Astrocyte (in vitro differentiated cells and primary cell): ENCODE results near the gene UBA52. TPM values are rescaled to one million over a fixed set of nuclear protein-coding genes. Genes with fewer than 3 reads are reported as not detected.

Experiments used
- DNase-seq: peaks from one replicate; pipeline ENCODE4 v3.0.0-alpha.2; 2010; ENCODE audit warnings: low read depth
- FAIRE-seq: peaks from 2 replicates; lab custom pipeline; 2011; peaks lifted over from hg19 to GRCh38; lab: Jason Lieb, UNC
- H2AFZ ChIP-seq: 2 replicates; pipeline ENCODE4 v1.6.0; 2012; ENCODE audit warnings: low read depth, low read length, inconsistent platforms
- H3K27ac ChIP-seq: 2 replicates; pipeline ENCODE4 v1.5.1; 2011; ENCODE audit warnings: low read depth, low read length, inconsistent platforms
- H3K27me3 ChIP-seq: 2 replicates; pipeline ENCODE4 v1.6.0; 2011; ENCODE audit warnings: low read length, inconsistent platforms; ENCODE audit not compliant: insufficient read depth
- H3K36me3 ChIP-seq: 2 replicates; pipeline ENCODE4 v1.5.1; 2011; ENCODE audit warnings: low read length, inconsistent platforms; ENCODE audit not compliant: insufficient read depth
- H3K4me1 ChIP-seq: 2 replicates; pipeline ENCODE4 v1.5.1; 2011; ENCODE audit warnings: low read length, inconsistent platforms; ENCODE audit not compliant: insufficient read depth
- H3K4me2 ChIP-seq: 2 replicates; pipeline ENCODE4 v1.6.0; 2012; ENCODE audit warnings: low read length, inconsistent platforms
- H3K4me3 ChIP-seq: 2 replicates; pipeline ENCODE4 v1.5.1; 2011; ENCODE audit warnings: low read depth, mild to moderate bottlenecking, low read length, inconsistent platforms; ENCODE audit not compliant: insufficient read depth
- H3K79me2 ChIP-seq: 2 replicates; pipeline ENCODE4 v1.6.0; 2012; ENCODE audit warnings: mild to moderate bottlenecking, low read length, inconsistent platforms; ENCODE audit not compliant: insufficient read depth
- H3K9ac ChIP-seq: 2 replicates; pipeline ENCODE4 v1.6.0; 2012; ENCODE audit warnings: mild to moderate bottlenecking, low read length, inconsistent platforms
- H3K9me3 ChIP-seq: 2 replicates; pipeline ENCODE4 v1.5.1; 2012; ENCODE audit warnings: low read depth, mild to moderate bottlenecking, low read length, inconsistent platforms; ENCODE audit not compliant: insufficient read depth
- H4K20me1 ChIP-seq: 2 replicates; pipeline ENCODE4 v1.6.0; 2012; ENCODE audit warnings: low read length, inconsistent platforms; ENCODE audit not compliant: insufficient read depth
- H3K27ac Mint-ChIP-seq: one replicate; pipeline ENCODE4 v1.8.0; 2021; ENCODE audit warnings: mild to moderate bottlenecking, mixed read lengths; ENCODE audit not compliant: unreplicated experiment
- H3K27me3 Mint-ChIP-seq: one replicate; pipeline ENCODE4 v1.8.0; 2021; ENCODE audit warnings: low read depth, mixed read lengths; ENCODE audit not compliant: unreplicated experiment
- H3K36me3 Mint-ChIP-seq: one replicate; pipeline ENCODE4 v1.8.0; 2021; ENCODE audit warnings: low read depth, mixed read lengths; ENCODE audit not compliant: unreplicated experiment
- H3K4me1 Mint-ChIP-seq: one replicate; pipeline ENCODE4 v1.8.0; 2021; ENCODE audit warnings: low read depth, mixed read lengths; ENCODE audit not compliant: unreplicated experiment
- H3K4me3 Mint-ChIP-seq: one replicate; pipeline ENCODE4 v1.8.0; 2021; ENCODE audit warnings: mild to moderate bottlenecking, moderate library complexity, mixed read lengths; ENCODE audit not compliant: unreplicated experiment
- H3K9me3 Mint-ChIP-seq: one replicate; pipeline ENCODE4 v1.8.0; 2021; ENCODE audit warnings: mild to moderate bottlenecking, mixed read lengths; ENCODE audit not compliant: unreplicated experiment
- CTCF ChIP-seq: IDR thresholded peaks from 2 replicates; pipeline ENCODE4 v1.5.1; 2011; ENCODE audit warnings: low read depth, mild to moderate bottlenecking, inconsistent platforms, low read length, moderate library complexity; ENCODE audit not compliant: insufficient read depth
- EZH2 ChIP-seq: IDR thresholded peaks from 2 replicates; pipeline ENCODE4 v1.6.1; 2012; ENCODE audit warnings: mild to moderate bottlenecking, low read length, inconsistent platforms; ENCODE audit not compliant: insufficient read depth
- total RNA-seq: library from RNA; stranded (reverse); gene quantifications from 2 replicates; pipeline ENCODE4 v1.2.1, GENCODE V29; 2021

The UBA52 gene
- total RNA-seq, 1 donor from 2014 or later: 1,287 TPM

- Histone ChIP-seq H3K27ac (no peak overlapping the region), H3K4me1 (peaks cover 9% of the 10 kb centered on the region), H2AFZ (no peak overlapping the region), H3K9me3 (no peaks in the 10 kb centered on the region), H3K4me3 (no peak overlapping the region), H3K4me2 (peak overlapping the region; percentile 14), H3K79me2 (no peaks in the 10 kb centered on the region), H3K36me3 (no peaks in the 10 kb centered on the region), H3K9ac (no peak overlapping the region), H4K20me1 (peaks cover 19% of the 10 kb centered on the region), H3K27me3 (peaks cover 62% of the 10 kb centered on the region)
- H3K4me1 Mint-ChIP-seq: peaks cover 5% of the 10 kb centered on the region
- H3K27ac Mint-ChIP-seq: no peak overlapping the region
- DNase-seq (no peak), FAIRE-seq (no peak)
- peaks cover 4% of the 10 kb centered on the region for H3K9me3 Mint-ChIP-seq
- peak; percentile 83 for TF ChIP-seq EZH2
- TF ChIP-seq CTCF: no peak
- H3K4me3 Mint-ChIP-seq: peak overlapping the region; percentile 70
- H3K36me3 Mint-ChIP-seq: no peaks in the 10 kb centered on the region
- H3K27me3 Mint-ChIP-seq: peaks cover 59% of the 10 kb centered on the region
These were observed 39.1 kb downstream of the UBA52 start for GRCh38 chr19:18610556-18611326.

- Histone ChIP-seq H3K9me3 (peaks cover 2% of the 10 kb centered on the region), H3K4me2 (peak overlapping the region; percentile 14), H3K4me3 (no peak overlapping the region), H3K9ac (no peak overlapping the region), H3K4me1 (peaks cover 9% of the 10 kb centered on the region), H3K79me2 (no peaks in the 10 kb centered on the region), H4K20me1 (peaks cover 19% of the 10 kb centered on the region), H3K36me3 (no peaks in the 10 kb centered on the region), H3K27ac (no peak overlapping the region), H2AFZ (no peak overlapping the region), H3K27me3 (peaks cover 62% of the 10 kb centered on the region)
- Mint-ChIP-seq H3K4me3 (peak overlapping the region; percentile 70), H3K9me3 (peaks cover 8% of the 10 kb centered on the region), H3K4me1 (peaks cover 5% of the 10 kb centered on the region), H3K27ac (no peak overlapping the region), H3K36me3 (no peaks in the 10 kb centered on the region), H3K27me3 (peaks cover 64% of the 10 kb centered on the region)
- FAIRE-seq (no peak), DNase-seq (no peak)
- TF ChIP-seq EZH2 (peak; percentile 49), CTCF (no peak)
These were observed 39.8 kb downstream of the UBA52 start for GRCh38 chr19:18611327-18612050.
